CD4-positive, alpha-beta T cell treated with Interleukin-15 for 4 hours (primary cell): ENCODE data around the gene PCNT.
A peak's percentile ranks its signal among the peaks of the same experiment; 100 is the strongest.
"Not testable (repeated sequence)": the region's sequence is repeated elsewhere in the genome, so short reads cannot be mapped to it uniquely, and the experiment has no call there.

Experiments used
- DNase-seq: peaks from one replicate; pipeline ENCODE4 v3.0.0-alpha.2; 2020; ENCODE audit warnings: low spot score

Gene PCNT

GRCh38 chr21:46361935-46362334 lies 38.0 kb downstream of the PCNT start:
- no peak for DNase-seq

- DNase-seq, result no peak
These were observed 39.0 kb downstream of the PCNT start for GRCh38 chr21:46362946-46363345.

DNA sequence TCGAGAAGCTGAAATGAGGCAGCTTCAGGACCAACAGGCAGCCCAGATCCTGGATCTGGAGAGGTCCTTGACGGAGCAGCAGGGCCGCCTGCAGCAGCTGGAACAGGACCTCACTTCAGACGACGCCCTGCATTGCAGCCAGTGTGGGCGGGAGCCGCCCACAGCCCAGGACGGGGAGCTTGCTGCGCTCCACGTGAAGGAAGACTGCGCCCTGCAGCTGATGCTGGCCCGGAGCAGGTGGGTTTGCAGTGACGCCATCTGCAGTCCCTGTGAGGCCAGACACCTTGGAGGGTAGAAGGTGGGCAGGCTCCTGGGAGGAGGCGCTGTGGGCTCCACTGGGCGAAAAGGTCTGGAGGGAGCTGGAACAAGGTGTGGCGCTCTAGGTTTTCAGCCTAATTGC lies 39.7 kb downstream of the PCNT start:
- no peak for DNase-seq

GRCh38 chr21:46366091-46366490 lies 42.1 kb downstream of the PCNT start:
- no peak for DNase-seq

DNA sequence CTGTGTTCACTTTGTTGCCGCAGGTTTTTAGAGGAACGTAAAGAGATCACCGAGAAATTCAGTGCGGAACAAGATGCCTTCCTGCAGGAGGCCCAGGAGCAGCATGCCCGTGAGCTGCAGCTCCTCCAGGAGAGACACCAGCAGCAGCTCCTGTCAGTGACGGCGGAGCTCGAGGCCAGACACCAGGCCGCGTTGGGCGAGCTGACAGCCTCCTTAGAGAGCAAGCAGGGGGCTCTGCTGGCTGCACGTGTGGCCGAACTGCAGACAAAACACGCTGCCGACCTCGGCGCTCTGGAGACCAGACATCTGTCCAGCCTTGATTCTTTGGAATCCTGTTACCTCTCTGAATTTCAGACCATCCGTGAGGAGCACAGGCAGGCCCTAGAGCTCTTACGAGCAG lies 42.6 kb downstream of the PCNT start:
- no peak for DNase-seq

DNA sequence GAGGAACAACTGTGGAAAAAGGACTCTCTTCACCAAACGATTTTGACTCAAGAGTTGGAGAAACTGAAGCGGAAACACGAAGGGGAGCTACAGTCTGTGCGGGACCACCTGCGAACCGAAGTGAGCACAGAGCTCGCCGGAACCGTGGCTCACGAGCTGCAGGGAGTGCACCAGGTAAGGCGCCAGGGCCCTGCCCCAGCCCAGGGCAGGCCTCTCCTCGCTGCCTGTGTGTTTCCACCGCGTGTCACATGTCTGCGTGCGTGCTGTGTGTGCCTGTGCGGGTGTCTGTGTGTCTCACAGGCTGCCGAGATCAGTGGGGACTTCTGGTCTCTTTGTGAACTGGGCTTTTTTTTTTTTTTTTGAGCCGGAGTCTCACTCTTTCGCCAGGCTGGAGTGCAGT lies 43.0 kb downstream of the PCNT start:
- no peak for DNase-seq

DNA sequence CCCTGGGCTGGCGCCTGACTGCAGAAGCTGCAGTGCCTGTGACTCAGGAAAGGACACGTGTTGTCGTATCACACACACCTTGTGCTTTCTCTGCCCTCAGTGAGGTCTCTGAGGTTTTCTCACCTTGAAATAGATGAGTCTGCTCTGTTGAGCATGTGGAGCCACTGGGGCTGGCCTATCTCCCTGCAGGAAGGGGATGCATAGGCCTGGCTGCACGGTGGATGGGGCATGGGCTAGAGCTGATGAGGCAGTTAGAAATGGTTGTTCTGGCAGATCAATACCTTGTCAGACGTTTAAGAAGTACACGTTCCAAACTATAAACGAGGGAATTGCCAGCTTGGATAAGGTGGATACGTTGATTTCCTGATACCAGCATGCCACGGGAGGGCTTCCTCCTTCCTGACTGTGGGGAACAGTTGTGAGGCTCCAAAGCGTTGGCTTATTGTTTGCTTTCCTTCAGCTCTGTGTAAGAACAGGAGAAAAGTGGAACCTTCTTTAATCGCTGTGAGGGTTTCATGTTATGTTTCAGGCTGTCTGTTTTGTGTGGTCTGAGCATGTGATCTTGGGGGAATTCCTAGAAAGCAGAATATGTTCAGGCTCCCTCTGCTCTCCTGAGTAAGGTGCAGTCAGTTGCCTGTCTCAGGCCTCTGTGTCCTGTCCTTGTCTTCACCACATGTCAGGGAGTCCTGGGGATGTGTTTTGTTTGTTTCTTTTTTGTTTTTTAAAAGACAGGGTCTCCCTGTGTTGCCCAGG lies 44.8 kb downstream of the PCNT start:
- DNase-seq, result peak; percentile 59

- no peak for DNase-seq
These were observed 45.7 kb downstream of the PCNT start for GRCh38 chr21:46369520-46370235.

GRCh38 chr21:46371204-46372013 lies 47.5 kb downstream of the PCNT start:
- DNase-seq, result no peak

- DNase-seq, result no peak
These were observed 48.1 kb downstream of the PCNT start for GRCh38 chr21:46372014-46372485.

DNA sequence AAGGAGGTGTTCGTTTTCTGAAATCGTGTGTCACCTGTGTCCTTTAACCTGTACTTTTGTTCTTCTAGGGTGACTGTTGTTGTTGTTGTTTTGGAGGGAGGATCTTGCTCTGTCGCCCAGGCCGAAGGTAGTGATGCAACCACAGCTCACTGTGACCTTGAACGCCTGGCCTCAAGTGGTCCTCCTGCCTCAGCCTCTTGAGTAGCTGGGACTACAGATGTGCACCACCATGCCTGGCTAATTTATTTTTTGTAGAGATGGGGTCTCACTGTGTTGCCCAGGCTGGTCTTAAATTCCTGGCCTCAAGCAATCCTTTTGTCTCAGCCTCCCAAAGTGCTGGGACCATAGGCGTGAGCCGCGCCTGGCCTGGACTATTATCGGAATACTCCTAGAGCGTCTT lies 49.0 kb downstream of the PCNT start:
- DNase-seq, result not testable (repeated sequence)

GRCh38 chr21:46374761-46375389 lies 50.9 kb downstream of the PCNT start:
- no peak for DNase-seq

DNA sequence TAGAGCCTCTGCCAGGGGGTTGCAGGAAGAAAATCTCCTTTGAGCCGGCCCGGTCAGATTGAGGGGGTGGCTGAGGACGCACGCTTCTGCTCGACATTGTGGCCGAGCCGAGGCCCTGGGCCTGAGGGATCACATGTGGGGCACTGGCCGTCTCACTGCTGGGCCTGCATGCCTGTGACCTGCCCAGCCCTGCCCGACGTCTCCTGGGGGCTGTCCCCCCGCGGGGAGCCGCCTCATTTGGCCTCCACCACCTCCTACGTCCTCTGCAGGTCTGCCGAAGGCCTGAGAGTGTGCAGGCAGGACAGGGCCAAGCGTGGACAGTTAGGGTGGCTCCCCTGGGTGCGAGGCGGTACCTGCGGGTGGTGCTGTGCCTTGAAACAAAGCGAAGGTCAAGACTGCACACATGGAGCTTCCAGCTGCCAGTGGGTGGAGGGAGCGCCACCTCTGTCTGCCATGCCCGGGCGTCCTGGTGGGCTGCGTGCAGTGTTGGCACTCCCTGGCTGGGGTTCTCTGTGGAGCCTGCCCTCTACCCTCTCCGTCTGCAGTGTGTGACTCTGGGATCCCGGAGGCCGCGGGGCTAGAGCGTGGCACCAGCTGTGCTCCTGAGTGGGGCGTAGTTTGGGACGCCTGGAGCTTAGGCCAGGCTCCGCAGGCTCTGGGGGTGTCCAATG lies 51.7 kb downstream of the PCNT start:
- DNase-seq, result no peak

DNA sequence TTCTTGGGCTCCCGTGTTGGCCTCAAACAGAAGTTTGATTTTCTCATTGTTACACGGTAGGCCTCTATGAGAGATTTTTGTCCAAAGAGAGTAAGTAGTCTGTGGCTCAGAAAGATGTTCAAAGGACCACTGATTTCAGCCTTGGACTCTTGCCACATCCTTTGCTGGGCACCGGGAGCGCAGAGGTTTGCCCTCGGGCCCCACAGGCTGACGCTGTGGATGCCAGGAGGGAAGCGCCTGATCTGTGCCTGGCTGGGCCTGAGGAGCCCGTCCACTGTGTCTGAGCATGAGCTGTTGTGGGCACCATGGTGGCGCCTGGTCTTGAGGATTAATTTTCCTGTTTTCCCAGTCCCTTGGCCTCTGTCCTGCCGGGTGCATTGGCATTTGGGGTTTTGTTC lies 52.3 kb downstream of the PCNT start:
- DNase-seq, result no peak

GRCh38 chr21:46376856-46377453 lies 53.0 kb downstream of the PCNT start:
- no peak for DNase-seq

GRCh38 chr21:46377789-46378188 lies 53.8 kb downstream of the PCNT start:
- no peak for DNase-seq

DNA sequence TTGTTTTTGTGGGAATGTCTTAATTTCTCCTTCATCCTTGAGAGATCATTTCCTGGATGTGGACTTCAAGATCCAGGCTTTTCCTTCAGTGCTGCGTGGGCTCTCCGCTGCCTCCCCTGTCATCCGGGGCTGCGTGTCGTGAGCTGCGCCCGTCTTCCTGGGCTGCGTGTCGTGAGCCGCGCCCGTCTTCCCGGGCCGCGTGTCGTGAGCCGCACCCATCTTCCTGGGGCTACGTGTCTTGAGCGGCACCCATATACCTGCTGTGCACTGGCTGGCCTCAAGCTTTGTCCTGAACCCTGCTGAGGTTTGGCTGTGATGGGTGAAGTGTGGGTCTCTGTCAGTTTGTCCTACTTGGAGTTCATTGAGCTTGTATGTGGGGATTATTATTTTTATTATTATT lies 55.1 kb downstream of the PCNT start:
- DNase-seq, result no peak

DNA sequence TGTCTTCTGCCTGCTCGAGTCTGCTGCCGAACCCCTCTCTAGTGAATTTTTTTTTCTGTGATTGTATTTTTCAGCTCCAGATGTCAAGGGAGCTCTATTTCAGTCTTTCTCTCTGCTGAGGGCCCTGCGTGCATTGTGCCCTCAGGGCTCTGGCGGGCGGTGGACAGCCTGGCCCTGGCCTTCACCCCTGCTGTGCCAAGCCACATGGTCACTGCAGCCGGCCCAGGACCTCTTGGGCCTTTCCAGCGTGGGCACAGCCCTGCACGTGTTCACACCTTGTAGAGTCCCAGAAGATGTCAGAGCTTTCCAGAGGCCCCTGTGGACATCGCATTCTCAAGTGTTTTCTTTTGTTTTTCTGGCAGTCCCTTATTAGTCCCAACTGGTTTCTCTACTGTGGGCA lies 55.7 kb downstream of the PCNT start:
- DNase-seq, result no peak

DNA sequence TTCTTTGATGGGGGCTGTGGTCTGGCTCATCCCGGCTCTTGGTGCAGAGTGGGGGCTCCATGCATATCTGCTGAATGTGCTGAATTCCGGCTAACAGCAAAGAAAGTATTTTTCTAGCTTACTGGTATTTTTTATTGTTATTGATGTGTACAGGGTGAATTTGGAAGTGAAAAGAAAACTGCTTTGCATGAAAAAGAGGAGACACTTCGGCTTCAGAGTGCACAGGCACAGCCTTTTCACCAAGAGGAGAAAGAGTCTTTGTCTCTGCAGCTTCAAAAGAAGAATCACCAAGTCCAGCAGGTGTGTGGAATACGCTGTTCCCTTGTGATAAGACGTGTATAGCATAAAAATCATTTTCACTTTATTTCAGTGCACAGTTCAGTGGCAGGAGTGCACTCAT lies 57.6 kb downstream of the PCNT start:
- no peak for DNase-seq

GRCh38 chr21:46384556-46384955 lies 60.6 kb downstream of the PCNT start:
- DNase-seq, result no peak
